A549 (cell line): ENCODE data around the gene MAP2K7. TPM values are rescaled to one million over a fixed set of nuclear protein-coding genes. Genes with fewer than 3 reads are reported as not detected.

Experiments
- ATAC-seq, 2 experiments: fragments of 200-7000 bp in 1 of 2; fragments of >200 bp in 1 of 2; cut with Nextera tagmentation in 1 of 2; cut with Tn5 transposase in 1 of 2; 3 replicates each; pipeline versions ENCODE4 v1.8.0 to v1.9.1; 2018 to 2020; ENCODE audit warnings: mild to moderate bottlenecking in 1 of 2, moderate library complexity in 1 of 2
- CTCF ChIA-PET: fragments of 300-600 bp; sonication (Branson Sonifier 250); formaldehyde crosslinking; extraction: SDS; loops from one replicate; lab custom pipeline; 2021; ENCODE audit warnings: antibody characterized with exemption, inconsistent platforms; lab: Yijun Ruan, JAX
- POLR2A ChIA-PET: fragments of 350-600 bp; formaldehyde crosslinking; extraction: SDS; loops from one replicate; lab custom pipeline; 2021; ENCODE audit warnings: antibody characterized with exemption, inconsistent platforms; lab: Yijun Ruan, JAX
- DNase-seq, 2 experiments: peaks; one replicate each; pipeline versions ENCODE4 v3.0.0 to v3.0.0-alpha.2; 2011 to 2016; ENCODE audit warnings: low read depth in 1 of 2, low spot score in 1 of 2
- FAIRE-seq: peaks from 2 replicates; lab custom pipeline; 2011; peaks lifted over from hg19 to GRCh38; lab: Jason Lieb, UNC
- H3K27ac ChIP-seq, 2 experiments: fragments of >200 bp; sonication (Bioruptor Twin); formaldehyde crosslinking; 3 replicates each; pipeline ENCODE4 v1.5.1; 2016 to 2017
- H3K4me1 ChIP-seq: fragments of >200 bp; sonication (Bioruptor Twin); formaldehyde crosslinking; 3 replicates; pipeline ENCODE4 v1.6.1; 2016
- H3K4me2 ChIP-seq: fragments of >200 bp; sonication (Bioruptor Twin); formaldehyde crosslinking; 3 replicates; pipeline ENCODE4 v1.6.1; 2016
- H3K4me3 ChIP-seq: fragments of >200 bp; sonication (Bioruptor Twin); formaldehyde crosslinking; 3 replicates; pipeline ENCODE4 v1.5.1; 2016
- H3K9me3 ChIP-seq: fragments of >200 bp; sonication (Bioruptor Twin); formaldehyde crosslinking; 3 replicates; pipeline ENCODE4 v1.6.1; 2016
- CBX8 ChIP-seq: fragments of 200-600 bp; sonication (generic); IDR thresholded peaks from 2 replicates; pipeline ENCODE4 v1.6.1; 2016
- EHF ChIP-seq: fragments of 250-450 bp; sonication (Bioruptor Pico); IDR thresholded peaks from 2 replicates; pipeline ENCODE4 v1.5.0; 2020; ENCODE audit warnings: mild to moderate bottlenecking
- ESRRA ChIP-seq: fragments of 150-350 bp; IDR thresholded peaks from 2 replicates; pipeline ENCODE4 v1.6.1; 2014; ENCODE audit warnings: mild to moderate bottlenecking, low read length, borderline replicate concordance
- FOXS1 ChIP-seq: fragments of 250-450 bp; sonication (Bioruptor Pico); IDR thresholded peaks from 2 replicates; pipeline ENCODE4 v1.5.0; 2020; ENCODE audit warnings: mild to moderate bottlenecking, moderate library complexity
- MAFK ChIP-seq: fragments of 450-650 bp; IDR thresholded peaks from 2 replicates; pipeline ENCODE4 v1.6.1; 2014; ENCODE audit not compliant: partially characterized antibody
- NFE2L2 ChIP-seq: fragments of 150-350 bp; conservative IDR thresholded peaks from 2 replicates; pipeline ENCODE4 v1.6.1; 2014; ENCODE audit warnings: low read length
- NPAS2 ChIP-seq: fragments of 250-450 bp; sonication (Bioruptor Pico); IDR thresholded peaks from 2 replicates; pipeline ENCODE4 v1.8.0; 2022; ENCODE audit warnings: mild to moderate bottlenecking, moderate library complexity, borderline replicate concordance
- POLR2A ChIP-seq: IDR thresholded peaks from 2 replicates; pipeline ENCODE4 v1.6.1; 2012; ENCODE audit warnings: mild to moderate bottlenecking, low read length
- RCOR1 ChIP-seq: fragments of 150-350 bp; IDR thresholded peaks from 2 replicates; pipeline ENCODE4 v1.6.1; 2014; ENCODE audit warnings: antibody characterized with exemption, low read length, low read depth
- SREBF2 ChIP-seq: fragments of 450-650 bp; IDR thresholded peaks from 2 replicates; pipeline ENCODE4 v1.6.1; 2014; ENCODE audit warnings: mild to moderate bottlenecking, moderate library complexity
- ZNF302 ChIP-seq: fragments of 250-450 bp; sonication (Bioruptor Pico); IDR thresholded peaks from 2 replicates; pipeline ENCODE4 v1.9.0; 2021; ENCODE audit warnings: inconsistent platforms, mild to moderate bottlenecking, moderate library complexity
- WGBS: methylation state at CpG from one replicate; pipeline ENCODE4 v1.1.6; 2017; ENCODE audit errors: missing lambda C conversion rate; 5-methylcytosine and 5-hydroxymethylcytosine counted together
- polyA plus RNA-seq, 4 experiments: library from polyadenylated mRNA; depleted of rRNA in 3 of 4; stranded (reverse); fragments of >200 nt; fragmentation: RNase III in 1 of 4; extraction: RNeasy Plus Mini Kit Qiagen cat#74134 plus additional on column Dnase treatment in 1 of 4; gene quantifications; 2 replicates in 3 of 4; 3 replicates in 1 of 4; pipeline ENCODE4 v1.2.3, GENCODE V29; 2011 to 2017
- TF ChIP-seq, protein P1 (sequence below): fragments of 200-600 bp; sonication (generic); IDR thresholded peaks from 2 replicates; pipeline ENCODE4 v1.6.1; 2016; ENCODE audit warnings: antibody characterized with exemption, mild to moderate bottlenecking, moderate library complexity
- TF ChIP-seq, protein P2 (sequence below): fragments of >200 bp; sonication (Bioruptor Twin); formaldehyde crosslinking; IDR thresholded peaks from 3 replicates; pipeline ENCODE4 v1.6.1; 2016
- TF ChIP-seq, protein P3 (sequence below): IDR thresholded peaks from 2 replicates; pipeline ENCODE4 v1.6.1; 2012; ENCODE audit warnings: low read depth, borderline replicate concordance

MAP2K7 gene
- polyA plus RNA-seq, 2 of the 4 experiments (the other 2 are of a cell fraction), result 5.5 to 19.4 TPM

DNA sequence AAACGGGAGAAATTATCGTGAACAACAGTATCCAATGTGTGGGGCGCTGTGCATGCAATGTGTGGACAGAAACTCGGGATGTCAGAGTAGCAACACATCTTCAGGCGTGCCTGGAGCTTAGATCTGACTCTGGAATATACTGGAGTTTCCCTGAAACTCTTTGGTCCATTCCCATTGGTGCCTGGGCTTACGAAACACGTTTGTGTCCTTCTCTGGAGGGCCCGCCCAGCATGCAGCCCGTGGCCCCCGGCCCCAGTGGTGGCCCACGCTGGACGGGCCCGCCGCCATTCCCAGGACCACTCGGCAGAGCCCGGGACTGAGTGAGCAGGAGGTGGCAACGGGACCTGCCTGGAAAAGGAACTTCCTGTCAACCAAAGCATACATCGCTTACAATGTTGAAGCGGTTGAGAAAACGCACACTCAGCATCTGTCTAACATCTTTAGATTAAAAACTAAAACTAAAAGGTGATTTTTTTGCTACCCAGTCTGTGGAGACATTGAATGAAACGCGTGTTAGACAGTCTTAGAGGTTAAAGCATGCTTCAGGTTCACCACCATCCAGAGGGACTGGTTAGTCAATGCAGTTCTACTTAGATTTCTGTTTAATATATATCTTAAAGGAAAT, 59.1 kb downstream of the MAP2K7 start:
- H3K9me3 ChIP-seq, result no peaks in the 10 kb centered on the region
- ATAC-seq, result no peak
- no peak overlapping the region for H3K27ac ChIP-seq
- TF ChIP-seq MAFK (peak; percentile 91), FOXS1 (CRISPR knock-in tag) (no peak), CBX8 (no peak), NPAS2 (CRISPR knock-in tag) (no peak), ZNF302 (no peak)
- TF ChIP-seq, protein P1, sequence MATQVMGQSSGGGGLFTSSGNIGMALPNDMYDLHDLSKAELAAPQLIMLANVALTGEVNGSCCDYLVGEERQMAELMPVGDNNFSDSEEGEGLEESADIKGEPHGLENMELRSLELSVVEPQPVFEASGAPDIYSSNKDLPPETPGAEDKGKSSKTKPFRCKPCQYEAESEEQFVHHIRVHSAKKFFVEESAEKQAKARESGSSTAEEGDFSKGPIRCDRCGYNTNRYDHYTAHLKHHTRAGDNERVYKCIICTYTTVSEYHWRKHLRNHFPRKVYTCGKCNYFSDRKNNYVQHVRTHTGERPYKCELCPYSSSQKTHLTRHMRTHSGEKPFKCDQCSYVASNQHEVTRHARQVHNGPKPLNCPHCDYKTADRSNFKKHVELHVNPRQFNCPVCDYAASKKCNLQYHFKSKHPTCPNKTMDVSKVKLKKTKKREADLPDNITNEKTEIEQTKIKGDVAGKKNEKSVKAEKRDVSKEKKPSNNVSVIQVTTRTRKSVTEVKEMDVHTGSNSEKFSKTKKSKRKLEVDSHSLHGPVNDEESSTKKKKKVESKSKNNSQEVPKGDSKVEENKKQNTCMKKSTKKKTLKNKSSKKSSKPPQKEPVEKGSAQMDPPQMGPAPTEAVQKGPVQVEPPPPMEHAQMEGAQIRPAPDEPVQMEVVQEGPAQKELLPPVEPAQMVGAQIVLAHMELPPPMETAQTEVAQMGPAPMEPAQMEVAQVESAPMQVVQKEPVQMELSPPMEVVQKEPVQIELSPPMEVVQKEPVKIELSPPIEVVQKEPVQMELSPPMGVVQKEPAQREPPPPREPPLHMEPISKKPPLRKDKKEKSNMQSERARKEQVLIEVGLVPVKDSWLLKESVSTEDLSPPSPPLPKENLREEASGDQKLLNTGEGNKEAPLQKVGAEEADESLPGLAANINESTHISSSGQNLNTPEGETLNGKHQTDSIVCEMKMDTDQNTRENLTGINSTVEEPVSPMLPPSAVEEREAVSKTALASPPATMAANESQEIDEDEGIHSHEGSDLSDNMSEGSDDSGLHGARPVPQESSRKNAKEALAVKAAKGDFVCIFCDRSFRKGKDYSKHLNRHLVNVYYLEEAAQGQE, result no peak
- TF ChIP-seq, protein P2, sequence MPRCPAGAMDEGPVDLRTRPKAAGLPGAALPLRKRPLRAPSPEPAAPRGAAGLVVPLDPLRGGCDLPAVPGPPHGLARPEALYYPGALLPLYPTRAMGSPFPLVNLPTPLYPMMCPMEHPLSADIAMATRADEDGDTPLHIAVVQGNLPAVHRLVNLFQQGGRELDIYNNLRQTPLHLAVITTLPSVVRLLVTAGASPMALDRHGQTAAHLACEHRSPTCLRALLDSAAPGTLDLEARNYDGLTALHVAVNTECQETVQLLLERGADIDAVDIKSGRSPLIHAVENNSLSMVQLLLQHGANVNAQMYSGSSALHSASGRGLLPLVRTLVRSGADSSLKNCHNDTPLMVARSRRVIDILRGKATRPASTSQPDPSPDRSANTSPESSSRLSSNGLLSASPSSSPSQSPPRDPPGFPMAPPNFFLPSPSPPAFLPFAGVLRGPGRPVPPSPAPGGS, result no peak
- ChIA-PET POLR2A (no interaction called here), CTCF (no interaction called here)
- FAIRE-seq, result no peak
- DNase-seq, result no peak
- no peak overlapping the region for H3K4me2 ChIP-seq
- peaks cover 12% of the 10 kb centered on the region; the same call in 2 of the 3 replicates for H3K4me1 ChIP-seq
- H3K4me3 ChIP-seq, result no peak overlapping the region
- WGBS, result 88% methylated on average over 19 of the region's 22 CpGs

DNA sequence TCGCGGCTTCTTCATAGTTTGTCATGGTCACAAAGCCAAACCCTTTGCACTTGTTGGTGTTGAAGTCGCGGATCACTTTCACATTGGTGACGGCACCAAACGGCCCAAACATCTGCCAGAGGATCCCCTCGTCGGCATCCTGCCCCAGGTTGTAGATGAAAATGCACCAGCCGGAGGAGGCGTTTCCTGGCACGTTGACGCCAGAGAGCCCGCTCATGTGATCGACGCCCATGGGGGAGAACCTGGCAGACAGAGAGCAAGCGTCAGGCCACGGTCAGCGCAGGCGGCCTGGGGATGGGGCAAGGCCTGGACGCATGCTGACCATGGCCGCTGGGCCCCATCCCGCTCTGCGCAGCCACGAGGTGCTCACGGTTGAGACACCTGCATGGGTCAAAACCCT, 59.9 kb downstream of the MAP2K7 start:
- no peak for DNase-seq
- H3K9me3 ChIP-seq, result no peaks in the 10 kb centered on the region
- POLR2A ChIA-PET, result no interaction called here
- no peak overlapping the region for H3K4me3 ChIP-seq
- 93% methylated on average over 21 of the region's 25 CpGs for WGBS
- H3K27ac ChIP-seq, result no peak overlapping the region
- no peak for ATAC-seq
- peaks cover 12% of the 10 kb centered on the region; the same call in 2 of the 3 replicates for H3K4me1 ChIP-seq
- no peak for TF ChIP-seq RCOR1
- no peak for TF ChIP-seq POLR2A
- TF ChIP-seq, protein P3, sequence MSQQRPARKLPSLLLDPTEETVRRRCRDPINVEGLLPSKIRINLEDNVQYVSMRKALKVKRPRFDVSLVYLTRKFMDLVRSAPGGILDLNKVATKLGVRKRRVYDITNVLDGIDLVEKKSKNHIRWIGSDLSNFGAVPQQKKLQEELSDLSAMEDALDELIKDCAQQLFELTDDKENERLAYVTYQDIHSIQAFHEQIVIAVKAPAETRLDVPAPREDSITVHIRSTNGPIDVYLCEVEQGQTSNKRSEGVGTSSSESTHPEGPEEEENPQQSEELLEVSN, result no peak
- TF ChIP-seq EHF (CRISPR knock-in tag), result no peak
- no peak for TF ChIP-seq ESRRA
- no peak for TF ChIP-seq SREBF2
- no peak for TF ChIP-seq ZNF302
- no peak for TF ChIP-seq NFE2L2
- TF ChIP-seq MAFK, result no peak
- TF ChIP-seq, all 56 proteins: peak for 0
- no peak overlapping the region for H3K4me2 ChIP-seq
- CTCF ChIA-PET, result no interaction called here
- FAIRE-seq, result no peak

Other genes starting within 250 kb of the MAP2K7 start
- not detected in 2 replicates for gene RETN, start 234.8 kb upstream of the MAP2K7 start, polyA plus RNA-seq (2011; rRNA removed)
- gene RETN, start 234.8 kb upstream of the MAP2K7 start, polyA plus RNA-seq (2017; fragmentation: RNase III; extraction: RNeasy Plus Mini Kit Qiagen cat#74134 plus additional on column Dnase treatment), result not detected in 3 replicates
- 0.05 and 0.17 TPM in 2 replicates for gene MCEMP1, start 226.8 kb upstream of the MAP2K7 start, polyA plus RNA-seq (2011; rRNA removed)
- gene MCEMP1, start 226.8 kb upstream of the MAP2K7 start, polyA plus RNA-seq (2017; fragmentation: RNase III; extraction: RNeasy Plus Mini Kit Qiagen cat#74134 plus additional on column Dnase treatment), result not detected in 3 replicates
- gene TRAPPC5, start 223.0 kb upstream of the MAP2K7 start, polyA plus RNA-seq (2011; rRNA removed), result 23.8 and 31.6 TPM in 2 replicates
- gene TRAPPC5, start 223.0 kb upstream of the MAP2K7 start, polyA plus RNA-seq (2017; fragmentation: RNase III; extraction: RNeasy Plus Mini Kit Qiagen cat#74134 plus additional on column Dnase treatment), result 50.9 to 60.8 TPM (median 59.8 TPM) in 3 replicates
- gene FCER2, start 201.7 kb upstream of the MAP2K7 start, polyA plus RNA-seq (2011; rRNA removed), result not detected in 2 replicates
- gene FCER2, start 201.7 kb upstream of the MAP2K7 start, polyA plus RNA-seq (2017; fragmentation: RNase III; extraction: RNeasy Plus Mini Kit Qiagen cat#74134 plus additional on column Dnase treatment), result not detected in 3 replicates
- not detected in 2 replicates for gene CLEC4G, start 171.8 kb upstream of the MAP2K7 start, polyA plus RNA-seq (2011; rRNA removed)
- not detected in 3 replicates for gene CLEC4G, start 171.8 kb upstream of the MAP2K7 start, polyA plus RNA-seq (2017; fragmentation: RNase III; extraction: RNeasy Plus Mini Kit Qiagen cat#74134 plus additional on column Dnase treatment)
- not detected in 2 replicates for gene CD209, start 156.3 kb upstream of the MAP2K7 start, polyA plus RNA-seq (2011; rRNA removed)
- gene CD209, start 156.3 kb upstream of the MAP2K7 start, polyA plus RNA-seq (2017; fragmentation: RNase III; extraction: RNeasy Plus Mini Kit Qiagen cat#74134 plus additional on column Dnase treatment), result not detected in 3 replicates
- not detected in 2 replicates for gene CLEC4M, start 140.6 kb upstream of the MAP2K7 start, polyA plus RNA-seq (2011; rRNA removed)
- gene CLEC4M, start 140.6 kb upstream of the MAP2K7 start, polyA plus RNA-seq (2017; fragmentation: RNase III; extraction: RNeasy Plus Mini Kit Qiagen cat#74134 plus additional on column Dnase treatment), result not detected in 3 replicates
- 1.1 and 1.2 TPM in 2 replicates for gene EVI5L, start 73.7 kb upstream of the MAP2K7 start, polyA plus RNA-seq (2011; rRNA removed)
- gene EVI5L, start 73.7 kb upstream of the MAP2K7 start, polyA plus RNA-seq (2017; fragmentation: RNase III; extraction: RNeasy Plus Mini Kit Qiagen cat#74134 plus additional on column Dnase treatment), result 1.2 to 2.3 TPM (median 1.8 TPM) in 3 replicates
- 0.04 and 0.05 TPM in 2 replicates for gene PRR36, start 29.5 kb upstream of the MAP2K7 start, polyA plus RNA-seq (2011; rRNA removed)
- 0.22 to 0.35 TPM (median 0.30 TPM) in 3 replicates for gene PRR36, start 29.5 kb upstream of the MAP2K7 start, polyA plus RNA-seq (2017; fragmentation: RNase III; extraction: RNeasy Plus Mini Kit Qiagen cat#74134 plus additional on column Dnase treatment)
- gene LRRC8E, start 15.4 kb upstream of the MAP2K7 start, polyA plus RNA-seq (2011; rRNA removed), result 4.0 and 5.3 TPM in 2 replicates
- gene LRRC8E, start 15.4 kb upstream of the MAP2K7 start, polyA plus RNA-seq (2017; fragmentation: RNase III; extraction: RNeasy Plus Mini Kit Qiagen cat#74134 plus additional on column Dnase treatment), result 3.7 to 4.8 TPM (median 4.4 TPM) in 3 replicates
- gene TGFBR3L, start 11.0 kb downstream of the MAP2K7 start, polyA plus RNA-seq (2011; rRNA removed), result 0.21 and 0.40 TPM in 2 replicates
- gene TGFBR3L, start 11.0 kb downstream of the MAP2K7 start, polyA plus RNA-seq (2017; fragmentation: RNase III; extraction: RNeasy Plus Mini Kit Qiagen cat#74134 plus additional on column Dnase treatment), result 0.70 to 1.4 TPM (median 1.2 TPM) in 3 replicates
- gene SNAPC2, start 16.5 kb downstream of the MAP2K7 start, polyA plus RNA-seq (2011; rRNA removed), result 8.8 and 9.2 TPM in 2 replicates
- gene SNAPC2, start 16.5 kb downstream of the MAP2K7 start, polyA plus RNA-seq (2017; fragmentation: RNase III; extraction: RNeasy Plus Mini Kit Qiagen cat#74134 plus additional on column Dnase treatment), result 13.4 to 13.8 TPM (median 13.8 TPM) in 3 replicates
- gene CTXN1, start 22.3 kb downstream of the MAP2K7 start, polyA plus RNA-seq (2011; rRNA removed), result 0.79 and 1.2 TPM in 2 replicates
- gene CTXN1, start 22.3 kb downstream of the MAP2K7 start, polyA plus RNA-seq (2017; fragmentation: RNase III; extraction: RNeasy Plus Mini Kit Qiagen cat#74134 plus additional on column Dnase treatment), result 7.9 to 10.7 TPM (median 9.9 TPM) in 3 replicates
- gene TIMM44, start 39.8 kb downstream of the MAP2K7 start, polyA plus RNA-seq (2011; rRNA removed), result 23.0 and 53.2 TPM in 2 replicates
- 29.7 to 37.9 TPM (median 33.4 TPM) in 3 replicates for gene TIMM44, start 39.8 kb downstream of the MAP2K7 start, polyA plus RNA-seq (2017; fragmentation: RNase III; extraction: RNeasy Plus Mini Kit Qiagen cat#74134 plus additional on column Dnase treatment)
- 39.3 and 44.4 TPM in 2 replicates for gene ELAVL1, start 101.8 kb downstream of the MAP2K7 start, polyA plus RNA-seq (2011; rRNA removed)
- gene ELAVL1, start 101.8 kb downstream of the MAP2K7 start, polyA plus RNA-seq (2017; fragmentation: RNase III; extraction: RNeasy Plus Mini Kit Qiagen cat#74134 plus additional on column Dnase treatment), result 55.6 to 58.9 TPM (median 57.3 TPM) in 3 replicates
- not detected in 2 replicates for gene CCL25, start 148.9 kb downstream of the MAP2K7 start, polyA plus RNA-seq (2011; rRNA removed)
- gene CCL25, start 148.9 kb downstream of the MAP2K7 start, polyA plus RNA-seq (2017; fragmentation: RNase III; extraction: RNeasy Plus Mini Kit Qiagen cat#74134 plus additional on column Dnase treatment), result not detected in 3 replicates
- gene FBN3, start 245.7 kb downstream of the MAP2K7 start, polyA plus RNA-seq (2011; rRNA removed), result 0.01 TPM in 1 of 2 replicates, not detected in the other
- gene FBN3, start 245.7 kb downstream of the MAP2K7 start, polyA plus RNA-seq (2017; fragmentation: RNase III; extraction: RNeasy Plus Mini Kit Qiagen cat#74134 plus additional on column Dnase treatment), result not detected in 3 replicates